Measurements from ENCODE around the gene TRIM17. TPM values are rescaled to one million over a fixed set of nuclear protein-coding genes. Genes with fewer than 3 reads are reported as not detected.

The TRIM17 gene
- total RNA-seq, 2 donors from 2014 or later, result 0.56 TPM; not detected in 1

GRCh38 chr1:228455715-228456114, 39.1 kb upstream of the TRIM17 start:
- Histone ChIP-seq H3K27ac (no peak overlapping the region), H3K4me3 (no peak overlapping the region)
- no peak for TF ChIP-seq CTCF (IDR thresholded peaks at IDR 0.05)

GRCh38 chr1:228454238-228454637, 37.6 kb upstream of the TRIM17 start:
- ATAC-seq (ENCODE audit: insufficient number of reproducible peaks, low FRiP score, low read depth) (no peak), DNase-seq (ENCODE audit: low spot score) (no peak)
- Histone ChIP-seq H3K9me3 (no peaks in the 10 kb centered on the region), H3K36me3 (no peaks in the 10 kb centered on the region), H3K27me3 (replicated peaks; ENCODE audit: insufficient read depth) (peaks cover 4% of the 10 kb centered on the region), H3K4me3 (no peak overlapping the region), H3K27ac (no peak overlapping the region), H3K4me1 (ENCODE audit: control insufficient read depth in 1 of 2, low read depth in 2 of 2) (peaks cover 3 to 22% of the 10 kb centered on the region in 2 donors)
- TF ChIP-seq CTCF (IDR thresholded peaks at IDR 0.05), result no peak

More at GRCh38 chr1:228455715-228456114, 39.1 kb upstream of the TRIM17 start:
- no peaks in the 10 kb centered on the region for H3K9me3 ChIP-seq
- H3K27me3 ChIP-seq (replicated peaks; ENCODE audit: insufficient read depth), result peaks cover 4% of the 10 kb centered on the region
- ATAC-seq (ENCODE audit: insufficient number of reproducible peaks, low FRiP score, low read depth), result no peak
- DNase-seq (ENCODE audit: low spot score), result no peak
- H3K4me1 ChIP-seq (ENCODE audit: control insufficient read depth in 1 of 2, low read depth in 2 of 2), result peaks cover 3 to 27% of the 10 kb centered on the region in 2 donors
- H3K36me3 ChIP-seq, result no peaks in the 10 kb centered on the region

GRCh38 chr1:228453614-228454013, 37.0 kb upstream of the TRIM17 start:
- H3K36me3 ChIP-seq, result no peaks in the 10 kb centered on the region
- H3K9me3 ChIP-seq, result no peaks in the 10 kb centered on the region
- H3K4me1 ChIP-seq (ENCODE audit: control insufficient read depth in 1 of 2, low read depth in 2 of 2), result peaks cover 0 to 16% of the 10 kb centered on the region in 2 donors
- peaks cover 4% of the 10 kb centered on the region for H3K27me3 ChIP-seq (replicated peaks; ENCODE audit: insufficient read depth)
- DNase-seq (ENCODE audit: low spot score) (no peak), ATAC-seq (ENCODE audit: insufficient number of reproducible peaks, low FRiP score, low read depth) (no peak)
- H3K4me3 ChIP-seq, result no peak overlapping the region
- no peak for TF ChIP-seq CTCF (IDR thresholded peaks at IDR 0.05)
- H3K27ac ChIP-seq, result no peak overlapping the region

GRCh38 chr1:228453022-228453560, 36.4 kb upstream of the TRIM17 start:
- no peak for ATAC-seq (ENCODE audit: insufficient number of reproducible peaks, low FRiP score, low read depth)
- Histone ChIP-seq H3K27ac (no peak overlapping the region), H3K27me3 (replicated peaks; ENCODE audit: insufficient read depth) (peaks cover 4% of the 10 kb centered on the region), H3K9me3 (no peaks in the 10 kb centered on the region), H3K4me3 (no peak overlapping the region), H3K4me1 (ENCODE audit: control insufficient read depth in 1 of 2, low read depth in 2 of 2) (peaks cover 0 to 11% of the 10 kb centered on the region in 2 donors), H3K36me3 (no peaks in the 10 kb centered on the region)
- DNase-seq (ENCODE audit: low spot score), result no peak
- TF ChIP-seq CTCF (IDR thresholded peaks at IDR 0.05), result no peak

GRCh38 chr1:228452194-228453021, 35.7 kb upstream of the TRIM17 start:
- Histone ChIP-seq H3K4me1 (ENCODE audit: control insufficient read depth in 1 of 2, low read depth in 2 of 2) (peaks cover 0 to 6% of the 10 kb centered on the region in 2 donors), H3K27ac (no peak overlapping the region), H3K27me3 (replicated peaks; ENCODE audit: insufficient read depth) (peaks cover 4% of the 10 kb centered on the region), H3K9me3 (no peaks in the 10 kb centered on the region), H3K4me3 (no peak overlapping the region), H3K36me3 (no peaks in the 10 kb centered on the region)
- TF ChIP-seq CTCF (IDR thresholded peaks at IDR 0.05), result no peak
- ATAC-seq (ENCODE audit: insufficient number of reproducible peaks, low FRiP score, low read depth), result no peak
- DNase-seq (ENCODE audit: low spot score), result no peak
